Activated naive CD4-positive, alpha-beta T cell treated with anti-CD3 and anti-CD28 coated beads, Interleukin-2, amount 10 ng/mL, durations not matched to agents 7 days and 5 days (primary cell): ENCODE measurements around the gene BMI1.
"Not testable (repeated sequence)": the region's sequence is repeated elsewhere in the genome, so short reads cannot be mapped to it uniquely, and the experiment has no call there.

Source experiments
- CTCF ChIA-PET: fragments of 350-600 bp; sonication (Branson Sonifier 250); formaldehyde crosslinking; loops from one replicate; lab custom pipeline; 2021; ENCODE audit warnings: antibody characterized with exemption; lab: Charles Lee
- DNase-seq: peaks from one replicate; pipeline ENCODE4 v3.0.0-alpha.2; 2020
- H3K27ac Mint-ChIP-seq: one replicate; pipeline ENCODE4 v1.8.0; 2021; ENCODE audit warnings: mild to moderate bottlenecking, moderate library complexity, mixed read lengths
- H3K27me3 Mint-ChIP-seq: one replicate; pipeline ENCODE4 v1.8.0; 2021; ENCODE audit warnings: mild to moderate bottlenecking, mixed read lengths
- H3K36me3 Mint-ChIP-seq: one replicate; pipeline ENCODE4 v1.8.0; 2021; ENCODE audit warnings: mixed read lengths
- H3K4me1 Mint-ChIP-seq: one replicate; pipeline ENCODE4 v1.8.0; 2021; ENCODE audit warnings: mixed read lengths
- H3K4me3 Mint-ChIP-seq: one replicate; pipeline ENCODE4 v1.8.0; 2021; ENCODE audit warnings: mild to moderate bottlenecking, moderate library complexity, mixed read lengths
- H3K9me3 Mint-ChIP-seq: one replicate; pipeline ENCODE4 v1.8.0; 2021; ENCODE audit warnings: mixed read lengths

BMI1 gene

DNA sequence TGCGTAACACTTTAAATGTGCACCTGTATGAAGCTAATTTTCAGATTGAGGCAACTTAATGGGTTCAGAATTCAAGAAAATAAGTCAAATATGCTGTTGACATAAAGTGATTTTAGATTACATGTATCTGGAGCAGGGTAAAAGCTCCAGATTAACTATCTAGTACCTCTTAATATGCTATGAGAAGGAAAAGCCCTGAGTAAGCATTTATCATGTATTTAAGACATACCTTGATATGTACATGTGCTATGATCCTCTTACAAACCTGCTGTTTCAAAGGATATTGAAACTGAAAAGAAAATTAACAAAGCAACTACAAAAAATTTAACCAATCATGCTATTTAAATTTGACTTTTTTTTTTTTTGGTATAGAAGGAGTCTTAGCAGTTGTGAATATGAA lies 28.9 kb downstream of the BMI1 start:
- Mint-ChIP-seq H3K27ac (no peak overlapping the region), H3K4me1 (peaks cover 10% of the 10 kb centered on the region), H3K9me3 (no peaks in the 10 kb centered on the region), H3K4me3 (no peak overlapping the region), H3K27me3 (peaks cover 42% of the 10 kb centered on the region), H3K36me3 (peaks cover 6% of the 10 kb centered on the region)
- DNase-seq, result no peak
- CTCF ChIA-PET, result no interaction called here

DNA sequence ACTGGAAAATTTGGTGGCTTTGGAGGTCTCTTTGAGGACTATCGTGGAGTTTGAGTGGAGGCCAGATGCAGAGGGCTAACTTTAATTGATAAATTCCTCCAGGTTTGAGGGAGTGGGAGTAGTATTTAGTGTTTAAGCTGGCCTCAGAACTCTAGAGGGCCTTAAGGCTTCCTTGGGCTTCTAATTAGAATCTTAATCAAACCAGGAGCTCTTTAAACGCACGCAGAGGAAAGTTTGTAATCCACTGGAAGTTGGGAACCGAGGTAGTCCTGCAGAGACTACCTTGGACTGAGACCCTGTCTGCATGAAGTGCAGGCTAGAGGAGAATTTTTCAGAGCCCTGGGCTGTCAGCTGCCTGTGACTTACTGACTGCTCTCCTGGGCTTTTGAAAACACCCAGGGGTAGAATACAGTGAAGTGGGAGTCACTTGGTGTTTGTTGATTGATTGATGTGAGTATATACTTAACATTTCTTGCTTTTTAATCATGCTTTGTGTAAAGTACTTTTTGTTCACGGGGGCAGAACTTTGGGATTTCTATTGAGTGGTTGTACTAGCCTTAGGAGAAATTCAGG lies 30.3 kb downstream of the BMI1 start:
- Mint-ChIP-seq H3K36me3 (peaks cover 3% of the 10 kb centered on the region), H3K4me3 (no peak overlapping the region), H3K27me3 (peaks cover 28% of the 10 kb centered on the region), H3K27ac (no peak overlapping the region), H3K9me3 (no peaks in the 10 kb centered on the region), H3K4me1 (peaks cover 3% of the 10 kb centered on the region)
- CTCF ChIA-PET, result no interaction called here
- no peak for DNase-seq

DNA sequence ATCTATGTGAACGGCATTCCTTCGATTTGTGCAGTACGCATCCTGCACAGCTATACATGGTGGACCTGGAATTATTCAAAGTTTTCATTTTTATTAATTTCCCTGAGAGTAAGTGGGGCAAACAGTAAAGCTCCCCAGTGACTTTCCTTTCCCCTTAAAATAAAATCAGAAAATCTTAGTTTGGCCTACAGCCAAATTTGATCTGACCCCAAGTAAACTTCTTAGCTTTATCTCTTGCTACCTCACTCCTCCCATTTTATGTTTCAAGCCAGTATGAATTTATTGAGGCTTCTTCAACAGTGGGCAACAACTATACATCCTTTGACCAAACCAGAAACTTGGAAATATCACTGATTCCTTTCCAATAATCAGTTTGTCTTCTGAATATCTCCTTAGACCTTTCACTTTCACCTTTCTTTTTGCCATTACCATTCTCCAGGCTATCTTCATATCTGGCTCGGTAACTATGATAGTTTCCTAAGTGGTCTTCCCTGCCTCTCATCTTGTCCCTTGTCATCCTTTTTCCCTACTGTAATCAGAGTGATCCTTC lies 35.5 kb downstream of the BMI1 start:
- no peaks in the 10 kb centered on the region for H3K36me3 Mint-ChIP-seq
- no peak overlapping the region for H3K4me3 Mint-ChIP-seq
- H3K27me3 Mint-ChIP-seq, result peaks cover 4% of the 10 kb centered on the region
- no peaks in the 10 kb centered on the region for H3K4me1 Mint-ChIP-seq
- no peaks in the 10 kb centered on the region for H3K9me3 Mint-ChIP-seq
- CTCF ChIA-PET, result no interaction called here
- H3K27ac Mint-ChIP-seq, result no peak overlapping the region
- DNase-seq, result no peak

DNA sequence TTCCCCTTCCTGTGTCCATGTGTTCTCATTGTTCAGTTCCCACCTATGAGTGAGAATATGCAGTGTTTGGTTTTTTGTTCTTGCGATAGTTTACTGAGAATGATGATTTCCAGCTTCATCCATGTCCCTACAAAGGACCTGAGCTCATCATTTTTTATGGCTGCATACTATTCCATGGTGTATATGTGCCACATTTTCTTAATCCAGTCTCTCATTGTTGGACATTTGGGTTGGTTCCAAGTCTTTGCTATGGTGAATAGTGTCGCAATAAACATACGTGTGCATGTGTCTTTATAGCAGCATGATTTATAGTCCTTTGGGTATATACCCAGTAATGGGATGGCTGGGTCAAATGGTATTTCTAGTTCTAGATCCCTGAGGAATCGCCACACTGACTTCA lies 36.9 kb downstream of the BMI1 start:
- H3K4me3 Mint-ChIP-seq, H3K9me3 Mint-ChIP-seq, DNase-seq, H3K27ac Mint-ChIP-seq, CTCF ChIA-PET, H3K4me1 Mint-ChIP-seq, H3K36me3 Mint-ChIP-seq, H3K27me3 Mint-ChIP-seq: not testable (repeated sequence)

DNA sequence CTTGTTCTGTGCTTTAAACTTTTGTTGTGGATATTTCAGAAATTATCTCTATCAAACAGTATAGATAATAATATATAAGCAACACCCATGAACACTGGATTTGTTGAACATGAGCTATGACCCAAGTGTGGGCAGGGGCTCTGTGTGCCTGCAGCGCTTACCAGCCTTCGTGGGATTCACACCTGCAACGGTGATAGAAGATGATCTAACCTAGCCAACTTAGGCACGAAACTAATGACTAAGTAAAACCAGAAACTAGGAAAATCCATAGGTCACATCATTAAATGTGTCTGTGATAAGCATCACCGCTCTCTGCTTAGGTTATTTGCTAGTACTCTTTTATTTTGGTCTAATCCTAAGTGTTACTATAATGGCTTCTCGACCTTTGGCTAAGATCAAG lies 42.4 kb downstream of the BMI1 start:
- Mint-ChIP-seq H3K4me1 (peaks cover 11% of the 10 kb centered on the region), H3K9me3 (no peaks in the 10 kb centered on the region), H3K4me3 (no peak overlapping the region), H3K36me3 (no peaks in the 10 kb centered on the region), H3K27ac (no peak overlapping the region), H3K27me3 (no peaks in the 10 kb centered on the region)
- CTCF ChIA-PET, result no interaction called here
- no peak for DNase-seq

DNA sequence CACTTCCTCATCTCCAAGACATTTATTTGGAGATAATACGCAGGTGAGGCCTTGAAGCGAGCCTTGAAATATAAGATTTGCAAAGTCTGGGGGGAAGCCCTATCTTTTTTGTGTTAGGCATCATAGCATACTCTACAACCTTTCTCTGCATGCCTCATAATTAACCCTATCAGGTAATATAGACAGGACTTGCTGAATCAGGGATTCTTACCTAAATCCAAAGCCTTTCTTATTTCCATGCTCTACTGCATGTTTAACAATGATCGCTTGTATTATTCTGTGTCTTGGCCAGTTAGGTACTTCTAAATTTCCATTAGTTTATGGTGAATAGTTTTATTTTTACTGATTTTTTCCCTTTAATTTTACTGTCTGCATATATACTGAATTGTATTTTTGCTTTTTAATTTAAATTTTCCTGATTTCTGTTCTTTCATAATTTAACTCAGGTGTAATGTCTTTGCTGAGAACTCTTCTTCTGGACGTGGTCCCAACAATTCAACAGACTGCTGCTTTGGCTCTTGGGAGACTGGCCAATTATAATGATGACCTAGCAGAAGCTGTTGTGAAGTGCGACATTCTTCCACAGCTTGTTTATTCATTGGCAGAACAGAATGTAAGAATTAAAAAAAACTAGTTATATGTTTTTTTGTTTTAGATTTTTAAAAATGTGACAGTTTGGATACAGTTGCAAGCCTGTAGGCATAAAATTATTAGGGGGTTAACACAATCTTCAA lies 43.7 kb downstream of the BMI1 start:
- CTCF ChIA-PET, result no interaction called here
- no peaks in the 10 kb centered on the region for H3K36me3 Mint-ChIP-seq

DNA sequence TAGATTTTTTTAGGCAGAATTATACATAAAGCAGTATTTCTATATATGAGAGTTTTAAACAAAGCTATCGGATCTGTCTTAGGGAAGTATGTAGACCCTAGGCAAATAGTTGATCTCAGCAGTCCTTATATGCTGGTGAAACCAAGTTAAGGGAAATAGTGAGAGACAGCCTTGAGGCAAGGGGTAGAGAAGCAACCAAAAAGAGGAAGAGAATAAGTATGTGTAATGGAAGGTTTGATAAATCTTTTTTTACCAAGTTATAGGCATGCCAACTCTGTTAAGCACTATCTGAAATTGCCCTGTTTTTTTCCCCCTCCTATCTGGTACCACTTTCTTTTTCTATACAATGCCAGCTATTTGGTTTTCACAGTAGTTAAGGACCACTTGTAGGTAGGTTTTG lies 44.3 kb downstream of the BMI1 start:
- H3K4me1 Mint-ChIP-seq, result peaks cover 21% of the 10 kb centered on the region
- no peaks in the 10 kb centered on the region for H3K27me3 Mint-ChIP-seq
- H3K9me3 Mint-ChIP-seq, result no peaks in the 10 kb centered on the region
- H3K27ac Mint-ChIP-seq, result no peak overlapping the region
- CTCF ChIA-PET, result no interaction called here
- DNase-seq, result no peak
- H3K36me3 Mint-ChIP-seq, result no peaks in the 10 kb centered on the region
- H3K4me3 Mint-ChIP-seq, result no peak overlapping the region

More for the DNA sequence above, 43.7 kb downstream of the BMI1 start:
- DNase-seq, result no peak
- Mint-ChIP-seq H3K4me1 (peaks cover 17% of the 10 kb centered on the region), H3K27me3 (no peaks in the 10 kb centered on the region), H3K9me3 (no peaks in the 10 kb centered on the region), H3K4me3 (no peak overlapping the region), H3K27ac (no peak overlapping the region)

DNA sequence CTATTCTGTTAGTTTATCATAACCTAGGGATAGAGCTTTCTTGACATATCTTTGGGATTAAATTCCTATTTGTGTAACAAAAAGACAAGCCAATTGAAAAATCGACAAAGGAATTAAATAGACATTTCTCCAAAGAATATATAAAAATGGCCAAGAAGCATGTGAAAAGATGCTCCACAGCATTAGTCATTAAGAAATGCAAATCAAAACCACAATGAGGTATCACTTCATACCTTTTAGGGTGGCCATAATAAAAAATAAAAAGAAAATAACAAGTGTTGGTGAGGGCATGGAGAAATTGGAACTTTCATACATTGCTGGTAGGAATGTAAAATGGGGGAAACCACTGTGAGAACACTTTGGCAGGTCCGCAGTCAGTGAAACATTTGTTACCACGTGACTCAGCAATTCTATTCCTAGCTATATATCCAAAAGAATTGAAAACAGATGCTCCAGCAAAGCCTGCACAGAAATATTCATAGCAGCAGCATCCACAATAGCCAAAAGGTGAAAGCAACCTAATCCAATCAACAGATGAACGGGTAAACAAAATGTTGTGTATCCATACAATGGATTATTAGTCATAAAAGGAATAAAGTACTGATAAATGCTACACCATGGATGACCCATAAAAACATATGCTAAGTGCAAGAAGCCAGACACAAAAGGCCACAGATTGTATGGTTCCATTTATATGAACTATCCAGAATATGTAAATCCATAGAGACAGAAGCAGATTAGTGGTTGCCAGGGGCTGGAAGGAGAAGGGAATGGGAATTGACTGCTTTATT lies 44.9 kb downstream of the BMI1 start:
- CTCF ChIA-PET, result interaction anchor here (0.6 to 1.4 kb wide), 2 partner anchors 21 to 89 kb away, joined by 3 read pairs; partner anchors contain the start of gene SPAG6
- DNase-seq, result no peak
- Mint-ChIP-seq H3K9me3 (no peaks in the 10 kb centered on the region), H3K36me3 (no peaks in the 10 kb centered on the region), H3K4me1 (peaks cover 22% of the 10 kb centered on the region), H3K27ac (no peak overlapping the region), H3K4me3 (no peak overlapping the region), H3K27me3 (no peaks in the 10 kb centered on the region)

DNA sequence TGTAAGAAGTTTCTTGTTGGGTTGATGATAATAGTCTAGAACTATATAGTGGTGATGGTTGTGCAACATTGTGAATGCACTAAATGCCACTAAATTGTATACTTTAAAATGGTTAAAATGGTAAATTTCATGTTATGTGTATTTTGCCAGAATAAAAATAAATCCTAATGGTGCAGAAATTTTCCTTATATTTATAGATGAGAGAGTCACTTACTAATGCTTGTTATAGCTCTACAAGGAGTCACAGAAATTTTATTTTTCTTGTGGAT lies 45.5 kb downstream of the BMI1 start:
- Mint-ChIP-seq H3K27me3 (no peaks in the 10 kb centered on the region), H3K27ac (no peak overlapping the region), H3K9me3 (no peaks in the 10 kb centered on the region), H3K4me1 (peaks cover 22% of the 10 kb centered on the region), H3K4me3 (no peak overlapping the region), H3K36me3 (no peaks in the 10 kb centered on the region)
- CTCF ChIA-PET, result interaction anchor here (0.6 to 1.4 kb wide), 2 partner anchors 21 to 88 kb away, joined by 3 read pairs; partner anchors contain the start of gene SPAG6
- no peak for DNase-seq

DNA sequence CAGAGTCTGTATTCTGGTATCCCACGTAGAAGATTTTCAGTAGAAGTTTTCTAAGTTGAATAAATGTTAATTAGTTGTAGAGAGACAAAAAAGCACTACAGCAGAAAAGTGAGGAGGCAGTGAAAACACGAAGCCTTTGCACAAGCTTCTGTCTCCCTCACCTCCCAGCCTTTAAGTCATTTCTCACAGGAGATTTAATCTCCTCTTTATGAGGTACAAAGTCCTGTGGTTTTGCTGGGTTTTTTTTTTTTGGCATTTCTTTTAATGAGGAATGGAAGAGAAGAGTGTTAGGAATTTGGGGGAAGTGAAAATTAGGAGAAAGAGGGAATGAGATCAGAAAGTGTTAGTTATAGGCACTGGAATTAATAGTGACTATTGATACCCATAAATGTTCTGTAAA lies 45.9 kb downstream of the BMI1 start:
- Mint-ChIP-seq H3K4me1 (peaks cover 22% of the 10 kb centered on the region), H3K27me3 (no peaks in the 10 kb centered on the region), H3K27ac (no peak overlapping the region), H3K4me3 (no peak overlapping the region), H3K9me3 (no peaks in the 10 kb centered on the region), H3K36me3 (no peaks in the 10 kb centered on the region)
- DNase-seq, result no peak
- CTCF ChIA-PET, result interaction anchor here (0.6 to 1.4 kb wide), 2 partner anchors 22 to 88 kb away, joined by 3 read pairs; partner anchors contain the start of gene SPAG6

DNA sequence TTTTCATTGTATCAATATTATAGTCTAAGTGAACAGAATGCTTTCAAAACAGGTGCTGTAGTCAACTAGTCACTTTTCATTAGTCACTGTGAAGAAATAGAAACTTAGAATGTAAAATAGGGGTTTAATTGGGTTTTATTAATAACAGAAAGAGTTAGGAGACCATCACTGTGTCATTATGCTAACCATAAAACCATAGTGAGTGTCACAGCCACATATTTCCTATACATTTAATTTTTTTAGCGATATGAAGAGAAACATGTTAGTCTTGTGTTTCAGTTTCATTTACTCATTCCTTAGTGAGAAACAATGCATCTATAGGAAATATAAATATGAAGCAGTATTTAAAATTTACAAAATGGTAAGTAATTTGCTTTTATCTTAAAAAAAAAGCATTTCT lies 46.6 kb downstream of the BMI1 start:
- Mint-ChIP-seq H3K36me3 (no peaks in the 10 kb centered on the region), H3K9me3 (no peaks in the 10 kb centered on the region), H3K4me1 (peaks cover 22% of the 10 kb centered on the region), H3K4me3 (no peak overlapping the region), H3K27ac (peak overlapping the region; percentile 45), H3K27me3 (peaks cover 3% of the 10 kb centered on the region)
- no peak for DNase-seq
- CTCF ChIA-PET, result no interaction called here

DNA sequence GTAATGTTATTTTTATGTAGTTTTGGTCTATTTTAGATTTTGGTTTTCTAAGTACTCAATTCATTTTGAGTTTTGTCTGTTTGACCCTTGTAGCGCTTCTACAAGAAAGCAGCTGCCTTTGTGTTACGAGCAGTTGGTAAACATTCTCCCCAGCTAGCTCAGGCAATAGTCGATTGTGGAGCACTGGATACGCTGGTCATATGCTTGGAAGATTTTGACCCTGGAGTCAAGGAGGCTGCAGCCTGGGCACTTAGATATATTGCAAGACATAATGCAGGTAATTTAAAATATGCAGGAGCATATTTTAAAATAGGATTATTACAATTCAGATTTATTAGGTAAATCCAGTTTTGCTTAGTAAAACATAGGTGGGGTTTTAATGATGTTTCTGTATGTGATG lies 47.5 kb downstream of the BMI1 start:
- CTCF ChIA-PET, result no interaction called here
- Mint-ChIP-seq H3K36me3 (no peaks in the 10 kb centered on the region), H3K27ac (no peak overlapping the region), H3K27me3 (peaks cover 9% of the 10 kb centered on the region), H3K9me3 (no peaks in the 10 kb centered on the region), H3K4me1 (peaks cover 22% of the 10 kb centered on the region), H3K4me3 (no peak overlapping the region)
- DNase-seq, result no peak

DNA sequence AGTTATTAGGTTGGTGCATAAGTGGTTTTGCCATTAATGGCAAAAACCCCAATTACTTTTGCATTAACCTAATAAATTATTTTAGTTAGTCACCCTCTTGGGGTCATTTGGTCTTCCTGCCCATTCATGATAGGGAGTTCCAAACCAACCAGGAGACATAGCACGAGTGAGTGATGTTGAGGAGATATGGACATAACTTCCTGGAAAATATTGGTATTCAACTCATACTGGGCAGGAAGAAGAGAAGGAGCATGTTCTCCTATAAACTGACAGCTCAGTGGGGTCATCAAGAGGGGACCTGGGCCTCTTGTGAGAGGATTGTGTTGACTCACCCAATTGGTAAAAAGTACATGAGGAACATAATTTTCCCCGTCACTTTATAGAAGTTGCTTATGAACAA lies 48.1 kb downstream of the BMI1 start:
- no peak overlapping the region for H3K4me3 Mint-ChIP-seq
- H3K36me3 Mint-ChIP-seq, result no peaks in the 10 kb centered on the region
- peaks cover 9% of the 10 kb centered on the region for H3K27me3 Mint-ChIP-seq
- CTCF ChIA-PET, result no interaction called here
- no peaks in the 10 kb centered on the region for H3K9me3 Mint-ChIP-seq
- DNase-seq, result no peak
- H3K27ac Mint-ChIP-seq, result no peak overlapping the region
- H3K4me1 Mint-ChIP-seq, result peaks cover 22% of the 10 kb centered on the region

DNA sequence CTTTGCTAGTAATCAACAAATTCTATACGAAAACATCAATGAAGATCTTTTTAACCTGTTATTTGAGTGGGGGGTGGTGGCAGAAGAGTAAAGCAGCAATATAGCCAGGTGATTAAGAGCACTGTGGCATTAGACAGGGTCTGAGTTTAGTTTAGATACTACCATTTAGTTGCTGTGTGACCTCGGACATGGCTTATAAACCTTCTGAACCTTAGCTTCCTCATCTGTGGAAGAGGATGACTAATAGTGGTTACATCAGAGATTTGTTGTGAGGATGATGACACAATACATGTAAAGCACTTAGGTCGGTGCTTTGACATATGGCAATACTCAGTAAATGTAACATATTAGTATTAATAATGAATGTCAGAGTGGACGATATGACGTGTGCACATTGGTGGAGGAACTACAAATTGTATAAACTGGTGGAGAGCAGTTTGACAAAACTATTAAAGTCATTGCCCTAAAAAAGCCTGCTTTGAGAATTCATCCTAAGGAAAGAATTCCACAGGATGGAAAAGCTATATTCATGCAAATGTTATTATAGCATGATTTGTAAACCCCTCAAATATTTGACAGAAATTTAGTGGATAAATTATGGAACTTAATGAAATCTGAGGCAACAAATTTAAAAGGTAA lies 48.7 kb downstream of the BMI1 start:
- no peak overlapping the region for H3K4me3 Mint-ChIP-seq

More for the DNA sequence above, 48.7 kb downstream of the BMI1 start:
- CTCF ChIA-PET, result interaction anchor here (0.6 kb wide), 1 partner anchor 48 kb away, joined by 3 read pairs; no protein-coding TSS in a partner anchor
- H3K9me3 Mint-ChIP-seq, result no peaks in the 10 kb centered on the region
- H3K4me1 Mint-ChIP-seq, result peaks cover 22% of the 10 kb centered on the region
- H3K36me3 Mint-ChIP-seq, result no peaks in the 10 kb centered on the region
- no peak overlapping the region for H3K27ac Mint-ChIP-seq
- H3K27me3 Mint-ChIP-seq, result peaks cover 9% of the 10 kb centered on the region
- DNase-seq, result no peak
